Stimulated activated CD4-positive, alpha-beta T cell treated with anti-CD3 and anti-CD28 coated beads, Interleukin-15, amount 100 ng/mL, for 48 hours (primary cell): ENCODE data around the gene LACRT.
A peak's percentile ranks its signal among the peaks of the same experiment; 100 is the strongest.
"Not testable (repeated sequence)": the region's sequence is repeated elsewhere in the genome, so short reads cannot be mapped to it uniquely, and the experiment has no call there.

Source experiments
- DNase-seq, 2 donors: peaks; one replicate each; pipeline ENCODE4 v3.0.0-alpha.2; 2020; ENCODE audit warnings: low read depth in 2 of 2

The LACRT gene

DNA sequence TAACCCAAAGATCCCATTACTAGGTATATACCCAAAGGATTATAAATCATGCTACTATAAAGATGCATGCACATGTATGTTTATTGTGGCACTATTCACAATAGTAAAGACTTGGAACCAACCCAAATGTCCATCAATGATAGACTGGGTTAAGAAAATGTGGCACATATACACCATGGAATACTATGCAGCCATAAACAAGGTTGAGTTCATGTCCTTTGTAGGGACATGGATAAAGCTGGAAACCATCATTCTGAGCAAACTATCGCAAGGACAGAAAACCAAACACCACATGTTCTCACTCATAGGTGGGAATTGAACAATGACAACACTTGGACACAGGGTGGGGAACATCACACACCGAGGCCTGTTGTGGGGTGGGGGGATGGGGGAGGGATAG lies 4.4 kb upstream of the LACRT start:
- DNase-seq = not testable (repeated sequence)

DNA sequence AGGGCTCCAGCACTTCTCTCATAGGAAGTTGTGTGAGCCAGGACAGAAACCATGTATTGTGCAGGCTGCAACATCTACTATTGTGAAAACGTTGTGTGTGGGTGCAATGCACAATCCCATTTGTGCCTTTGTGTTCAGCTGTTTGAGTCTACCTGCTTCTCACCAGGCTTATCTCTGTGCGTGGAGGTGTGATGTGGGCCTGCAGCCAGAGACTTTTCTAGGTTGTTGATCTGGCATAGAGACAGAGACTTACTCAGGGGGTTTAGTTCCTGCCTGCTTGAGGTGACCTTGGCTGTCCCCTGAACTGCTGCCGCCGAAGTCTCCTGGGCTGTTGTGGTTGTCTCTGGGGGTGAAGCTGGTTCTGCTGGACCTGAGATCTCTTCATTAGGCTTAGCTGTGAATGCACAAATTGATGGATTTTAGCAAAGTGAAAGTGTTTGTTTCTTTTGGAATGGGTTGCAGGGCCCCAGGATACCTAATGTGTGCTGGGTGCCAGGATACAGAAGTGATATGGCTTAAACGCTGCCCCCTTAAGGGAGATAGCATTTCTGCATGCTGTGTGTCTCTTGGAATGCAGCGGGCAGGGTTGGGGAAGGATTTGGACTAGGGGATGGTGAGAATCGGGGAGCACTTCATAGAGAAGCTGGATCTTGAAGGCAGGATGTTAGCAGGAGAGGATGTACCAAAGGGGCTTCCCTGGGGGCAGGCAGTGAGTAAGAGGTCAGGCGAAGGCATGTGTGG lies 2.5 kb downstream of the LACRT start:
- no peak for DNase-seq

DNA sequence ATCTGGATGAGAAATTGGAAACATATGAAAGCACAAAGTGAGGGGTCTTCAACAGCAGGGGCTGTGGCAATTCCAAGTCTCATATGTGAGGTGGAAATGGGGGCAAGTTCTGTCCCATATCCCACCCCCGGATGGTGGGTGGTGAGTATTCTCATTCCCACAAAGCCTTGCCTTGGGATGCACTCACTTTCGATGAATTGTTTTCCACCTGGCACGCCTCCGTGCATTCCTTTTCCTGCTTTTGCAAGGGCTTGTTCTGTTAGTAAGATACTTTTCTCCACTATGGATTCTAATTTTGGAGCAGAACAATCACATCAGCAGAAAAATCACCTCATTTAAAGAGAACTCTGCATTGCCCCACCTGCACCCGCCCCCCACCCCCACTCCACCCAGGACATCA lies 3.1 kb downstream of the LACRT start:
- DNase-seq = no peak

DNA sequence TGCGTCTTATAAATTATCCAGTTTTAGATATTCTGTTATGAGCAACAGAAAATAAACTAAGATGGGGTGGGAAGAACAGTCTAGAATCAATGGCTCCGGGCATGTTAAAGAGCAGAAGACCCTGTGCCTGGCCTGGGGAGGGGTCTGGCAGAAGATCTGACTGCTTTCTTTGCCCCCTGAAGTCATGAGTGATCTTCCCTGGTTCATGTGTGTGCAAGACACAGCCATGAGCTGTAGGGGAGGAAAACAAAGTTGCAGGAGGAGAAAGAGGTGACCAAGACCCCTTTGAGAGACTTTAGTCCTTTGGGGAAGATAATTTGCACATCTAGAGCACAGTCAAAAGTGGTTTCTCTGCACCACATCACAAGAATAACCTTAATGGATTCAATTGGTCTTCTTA lies 4.8 kb downstream of the LACRT start:
- no peak for DNase-seq

DNA sequence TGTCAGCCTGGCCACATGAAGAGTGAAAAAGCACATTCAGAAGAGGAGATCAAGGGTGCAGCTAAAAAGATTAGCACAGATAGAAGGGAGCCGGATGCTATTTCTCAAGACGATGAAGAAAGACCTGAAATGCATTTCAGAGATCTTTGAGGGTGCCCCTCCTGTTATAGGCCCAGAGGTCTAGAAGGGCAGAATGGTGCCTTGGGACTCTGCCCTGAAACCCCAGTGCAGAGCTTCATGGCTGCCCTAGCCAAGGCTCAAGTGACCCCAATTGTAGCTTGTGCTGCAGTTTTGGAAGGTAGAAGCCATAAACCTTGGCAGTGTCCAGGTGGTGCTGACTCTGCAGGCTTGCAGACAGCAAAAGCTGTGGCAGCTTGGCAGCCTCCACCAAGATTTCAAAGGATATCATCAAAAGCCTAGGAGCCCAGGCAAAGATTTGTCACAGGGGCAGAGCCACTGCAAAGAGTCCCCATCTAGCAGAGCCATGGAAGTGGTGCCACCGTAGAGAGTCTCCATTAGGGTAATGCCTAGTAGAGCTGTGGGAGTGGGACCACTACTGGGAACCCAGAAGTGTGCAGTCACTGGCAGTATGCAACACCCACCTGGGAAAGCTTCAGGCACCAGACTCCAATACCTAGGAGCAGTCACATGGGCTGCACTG lies 6.4 kb downstream of the LACRT start:
- no peak for DNase-seq

DNA sequence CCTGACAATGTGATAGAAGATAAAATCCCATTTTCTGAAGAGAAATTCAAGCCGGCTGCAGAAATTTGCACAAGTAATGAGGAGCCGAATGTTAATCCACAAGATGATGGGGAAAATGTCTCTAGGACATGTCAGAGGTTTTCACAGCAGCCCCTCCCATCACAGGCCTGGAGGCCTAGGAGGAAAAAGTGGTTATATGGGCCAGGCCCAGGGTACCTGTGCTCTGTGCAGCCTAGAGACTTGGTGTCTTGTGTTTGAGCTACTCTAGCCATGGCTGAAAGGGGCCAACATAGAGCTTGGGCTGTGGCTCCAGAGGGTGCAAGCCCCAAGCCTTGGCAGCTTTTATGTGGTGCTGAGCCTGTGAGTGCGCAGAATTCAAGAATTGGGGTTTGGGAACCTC lies 7.4 kb downstream of the LACRT start:
- DNase-seq = no peak

DNA sequence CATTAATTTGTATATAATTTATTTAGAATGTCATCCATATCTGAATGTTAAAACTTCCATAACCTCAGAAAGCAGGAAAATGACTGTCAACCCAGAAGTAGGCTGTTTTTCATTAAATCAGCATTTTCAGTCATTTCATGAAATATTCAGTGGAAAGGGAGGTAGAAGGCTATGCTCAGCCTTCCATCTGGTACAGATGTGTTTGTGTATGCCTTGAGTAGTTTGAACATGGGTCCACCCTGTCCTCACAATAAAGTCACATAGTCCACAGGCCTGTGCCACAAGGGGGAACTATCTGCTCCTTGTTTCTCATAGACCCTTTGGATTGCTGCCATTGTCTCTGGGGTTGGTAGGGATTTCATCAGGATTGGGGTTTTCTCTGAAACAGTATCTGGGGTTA lies 9.1 kb downstream of the LACRT start:
- no peak for DNase-seq

DNA sequence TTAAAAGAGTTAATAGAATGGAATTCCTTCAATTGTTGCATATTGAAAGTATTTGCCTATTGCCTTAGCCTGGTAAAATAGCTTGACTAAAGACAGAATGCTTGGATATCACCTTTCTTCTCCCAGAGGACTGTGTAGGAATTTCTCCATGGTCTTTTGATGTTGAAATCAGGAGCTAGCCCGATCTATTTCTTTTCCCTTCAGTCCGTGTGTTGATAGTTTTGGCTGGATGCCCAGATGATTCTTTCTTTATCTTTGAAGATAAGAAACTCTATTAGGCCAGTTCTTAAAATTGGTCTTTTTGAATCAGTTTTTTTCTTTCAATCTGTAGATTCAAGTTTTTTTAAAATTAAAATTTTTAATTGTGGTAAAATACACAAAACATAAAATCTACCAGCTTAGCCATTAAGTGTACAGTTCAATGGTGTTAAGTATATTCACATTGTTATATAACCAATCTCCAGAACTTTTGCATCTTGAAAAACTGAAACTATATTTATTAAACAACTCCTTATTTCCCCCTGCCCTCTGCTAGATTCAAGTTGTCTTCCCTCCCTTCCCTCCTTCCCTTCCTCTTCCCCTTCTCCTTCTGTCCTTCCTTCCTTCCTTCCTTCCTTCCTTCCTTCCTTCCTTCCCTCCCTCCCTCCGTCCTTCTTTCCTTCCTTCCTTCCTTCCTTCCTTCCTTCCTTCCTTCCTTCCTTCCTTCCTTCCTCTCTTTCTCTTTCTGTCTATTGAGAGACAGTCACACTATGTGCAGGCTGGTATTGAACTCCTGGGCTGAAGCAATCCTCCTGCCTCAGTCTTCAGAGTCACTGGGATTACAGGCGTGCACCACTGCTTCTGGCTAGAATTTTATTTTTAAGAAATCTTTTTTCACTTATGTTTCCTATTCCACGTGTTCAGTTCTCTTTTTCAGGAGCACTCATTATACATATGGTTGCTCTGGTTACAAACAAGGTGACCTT lies 10.1 kb downstream of the LACRT start:
- DNase-seq = no peak

DNA sequence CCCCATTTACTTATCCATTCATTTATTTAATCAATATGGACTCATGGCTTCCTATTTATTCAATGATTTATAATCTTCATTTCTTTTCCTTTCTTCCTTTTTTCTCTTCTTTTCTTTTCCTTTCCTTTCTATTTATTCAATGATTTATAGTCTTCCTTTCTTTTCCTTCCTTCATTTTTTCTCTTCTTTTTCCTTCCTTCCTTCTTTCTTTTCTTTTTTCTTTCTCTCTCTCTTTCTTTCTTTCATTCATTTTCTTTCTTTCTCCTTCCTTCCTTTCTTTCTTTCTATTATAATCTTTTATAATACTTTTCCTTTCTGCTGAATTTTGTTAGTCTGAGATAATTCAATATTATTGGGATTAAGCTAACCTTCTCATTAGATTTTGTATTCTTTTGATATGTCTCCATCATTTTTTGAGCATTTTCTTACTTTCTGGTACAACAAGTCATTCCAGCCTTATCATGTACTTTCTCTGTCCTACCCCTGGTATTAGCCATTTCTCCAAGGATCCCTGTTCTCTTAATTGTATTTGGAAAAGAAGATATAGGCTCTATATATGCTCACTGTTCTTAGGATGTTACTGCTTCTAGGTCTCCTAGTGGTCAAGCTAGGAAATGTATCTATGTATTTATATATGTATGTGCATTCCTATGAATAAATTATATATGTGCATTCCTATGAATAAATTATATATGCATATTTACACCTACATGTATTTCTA lies 12.1 kb downstream of the LACRT start:
- no peak for DNase-seq

DNA sequence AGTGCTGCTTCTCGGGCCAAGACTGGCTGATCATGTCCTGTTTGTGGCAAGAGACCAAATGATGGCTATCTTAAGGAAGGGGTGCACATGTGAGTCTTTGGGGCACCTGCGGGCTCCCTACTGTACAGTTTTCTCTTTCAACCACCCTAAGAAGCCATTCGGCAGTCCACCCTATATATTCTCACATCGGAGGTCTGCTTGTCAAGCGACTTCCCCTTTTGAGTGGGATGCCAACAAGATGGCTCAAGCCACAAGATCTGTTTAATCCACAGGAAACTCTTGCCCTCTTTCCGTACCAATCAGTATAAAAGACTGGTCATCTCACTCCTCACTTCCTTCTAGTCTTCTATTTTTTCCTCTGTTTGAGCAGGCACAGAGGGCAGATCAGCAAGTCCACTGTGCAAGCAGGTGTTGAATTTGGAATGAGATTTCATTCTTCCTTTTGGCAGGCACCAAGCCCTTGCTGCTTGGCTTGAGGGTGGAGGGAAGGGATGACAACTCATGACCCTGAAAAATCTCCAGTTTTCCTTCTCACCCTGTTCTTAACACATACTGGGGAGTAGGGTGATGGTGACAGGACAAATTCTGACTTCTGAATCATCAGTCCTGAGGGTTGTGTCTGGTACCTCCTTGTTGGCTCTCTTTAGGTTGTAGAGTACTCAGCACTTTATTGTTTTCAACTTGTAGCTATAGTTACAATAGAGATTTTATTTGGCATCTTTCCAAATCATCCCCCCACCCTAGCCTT lies 17.6 kb downstream of the LACRT start:
- DNase-seq = no peak

DNA sequence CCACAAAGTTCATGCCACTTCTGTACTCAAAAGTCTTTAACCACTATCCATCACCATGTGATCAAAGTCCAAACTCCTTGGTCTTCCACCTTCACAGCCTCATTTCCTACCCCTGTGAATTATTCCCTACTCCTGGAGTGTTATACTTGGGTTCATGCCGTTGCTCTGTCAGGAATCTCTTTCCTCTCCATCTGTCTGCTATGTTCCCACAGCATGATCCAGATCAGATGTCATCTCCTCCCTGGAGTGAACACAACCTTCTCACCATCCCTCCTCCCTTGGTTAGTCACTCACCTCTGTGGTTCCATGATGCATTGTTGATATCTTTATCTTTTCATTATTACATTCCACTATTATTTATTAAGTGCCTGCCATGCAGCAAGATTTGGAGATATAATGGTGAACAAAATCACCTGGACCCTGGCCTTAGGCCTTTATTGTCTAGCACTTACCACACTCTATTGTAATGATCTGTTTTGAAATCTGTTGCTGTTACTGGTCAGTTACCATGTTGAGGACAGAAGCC lies 22.4 kb downstream of the LACRT start:
- no peak for DNase-seq

DNA sequence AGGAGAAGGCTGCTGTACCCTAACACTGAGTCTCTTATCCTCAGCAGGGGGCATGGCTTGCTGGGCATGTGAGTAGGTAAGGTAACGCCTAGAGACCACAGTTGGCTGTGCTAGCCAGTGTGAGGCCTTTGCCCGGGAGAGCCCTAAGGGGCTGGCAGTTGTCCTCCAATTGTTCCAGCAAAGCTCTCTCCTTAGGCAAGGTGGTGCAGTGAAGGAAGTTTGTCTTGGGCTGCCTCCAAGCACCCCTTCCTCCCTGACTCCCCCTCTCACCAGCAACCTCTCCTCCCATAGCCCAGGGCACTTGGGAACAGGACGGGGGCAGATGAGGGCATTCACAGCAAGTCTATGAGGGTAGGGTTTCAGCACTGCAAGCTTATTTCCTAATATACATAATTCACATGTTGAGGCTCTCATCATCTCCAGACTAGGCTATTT lies 23.0 kb downstream of the LACRT start:
- DNase-seq = no peak

DNA sequence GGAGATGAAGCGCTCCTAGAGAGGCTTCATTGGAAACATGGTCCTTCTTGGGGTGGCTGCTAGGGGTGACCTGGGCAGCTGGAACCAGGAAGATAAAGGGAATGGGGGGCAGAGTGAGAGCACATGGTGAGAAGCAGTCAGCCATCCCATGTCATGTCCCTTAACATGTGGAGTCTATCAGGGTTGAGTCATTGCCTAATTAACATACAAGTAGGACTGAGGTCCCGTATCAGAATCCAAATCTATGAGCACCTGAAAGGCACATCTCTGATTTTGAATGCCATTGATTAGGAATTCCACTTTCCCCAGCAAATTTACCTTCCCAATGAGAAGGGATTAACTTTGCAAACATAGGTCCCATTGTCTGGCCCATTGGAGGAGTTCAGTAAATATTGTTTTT lies 25.9 kb downstream of the LACRT start:
- DNase-seq = no peak

DNA sequence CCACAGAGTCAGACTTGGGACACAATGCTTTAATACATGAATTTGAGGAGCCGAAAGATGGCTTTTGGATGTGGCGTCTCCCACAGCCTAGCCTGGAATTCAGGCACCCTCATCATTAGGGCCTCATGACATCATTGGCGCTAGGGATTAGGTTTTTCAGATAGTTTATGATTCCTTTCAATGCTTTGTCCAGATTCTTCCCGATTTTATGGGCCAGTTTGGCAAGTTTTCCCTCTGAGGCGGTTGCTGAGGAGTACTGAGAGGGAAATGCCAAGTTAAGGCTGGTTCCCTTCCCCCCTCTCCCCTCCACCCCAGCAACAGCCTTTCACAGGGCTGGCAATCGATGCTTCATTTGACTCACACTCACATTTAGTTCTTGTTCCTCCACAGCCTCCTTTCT lies 26.5 kb downstream of the LACRT start:
- DNase-seq = no peak

DNA sequence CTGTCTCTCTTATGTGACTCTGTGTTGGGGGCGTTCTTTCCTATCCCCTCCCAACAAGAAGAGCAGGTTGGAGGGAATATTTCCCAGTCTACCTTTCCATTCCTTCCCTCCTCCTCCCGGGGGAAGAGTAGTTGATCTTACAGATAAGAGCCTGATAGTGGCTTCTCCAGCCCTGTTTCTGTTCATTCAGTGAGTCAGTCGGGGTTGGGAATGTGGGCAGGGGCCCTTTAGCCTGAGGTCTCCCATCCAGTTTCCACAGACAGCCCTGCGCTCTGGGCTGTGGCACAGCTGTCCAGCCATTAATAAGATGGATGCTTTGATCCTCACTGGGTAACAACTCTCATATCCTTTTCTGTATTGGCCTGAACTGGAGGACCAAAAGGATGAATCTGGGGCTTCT lies 28.1 kb downstream of the LACRT start:
- DNase-seq = no peak

DNA sequence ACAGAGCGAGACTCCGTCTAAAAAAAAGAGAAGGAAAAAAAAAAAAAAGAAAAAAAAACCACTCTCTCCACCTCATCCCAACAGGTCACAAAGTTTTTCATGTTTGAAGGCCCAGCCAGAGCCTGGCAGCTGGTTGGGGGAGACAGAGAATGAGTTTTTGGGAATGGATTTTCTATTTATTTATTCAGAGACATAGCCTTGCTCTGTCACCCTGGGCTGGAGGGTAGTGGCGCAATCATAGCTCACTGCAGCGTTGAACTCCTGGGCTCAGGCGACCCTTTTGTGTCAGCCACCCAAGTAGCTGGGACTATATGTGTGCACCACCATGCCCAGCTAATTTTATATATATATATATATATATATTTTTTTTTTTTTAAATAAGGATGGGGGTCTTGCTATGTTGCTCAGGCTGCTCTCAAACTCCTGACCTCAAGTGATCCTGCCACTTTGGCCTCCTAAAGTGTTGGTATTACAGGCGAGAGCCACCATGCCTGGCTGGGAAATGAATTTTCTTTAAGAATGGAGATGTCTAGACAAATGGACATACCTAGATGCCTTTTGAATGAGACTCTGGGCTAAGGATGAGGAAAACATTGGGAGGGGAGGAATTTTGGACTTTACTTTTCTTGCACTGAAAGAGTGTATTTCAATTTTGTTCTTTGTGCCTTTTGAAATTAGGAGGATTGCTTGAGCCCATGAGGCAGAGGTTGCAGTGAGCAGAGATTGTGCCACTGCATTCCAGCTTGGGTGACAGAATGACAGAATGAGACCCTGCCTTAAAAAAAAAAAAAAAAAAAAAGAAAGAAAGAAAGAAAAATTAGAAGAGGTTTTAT lies 29.3 kb downstream of the LACRT start:
- DNase-seq = no peak

DNA sequence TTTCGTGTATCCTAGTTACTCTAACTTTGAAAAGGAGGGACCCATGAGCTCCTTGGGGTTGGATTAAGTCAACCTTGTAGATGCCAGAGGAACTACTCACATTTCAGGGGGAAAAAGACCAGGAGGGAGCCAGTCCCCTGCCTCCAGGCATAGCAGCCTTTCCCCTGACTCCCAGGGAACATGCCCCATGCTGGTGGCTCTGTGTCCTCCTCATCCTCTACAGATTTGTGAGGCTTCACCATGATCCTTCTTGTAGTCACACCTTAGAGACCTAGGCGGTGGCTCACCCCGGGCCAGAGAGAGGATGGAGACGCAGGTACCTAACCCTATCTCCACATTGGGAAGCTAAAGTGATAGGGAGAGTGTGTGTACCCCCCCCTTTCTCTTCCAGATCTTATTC lies 30.3 kb downstream of the LACRT start:
- DNase-seq = no peak

DNA sequence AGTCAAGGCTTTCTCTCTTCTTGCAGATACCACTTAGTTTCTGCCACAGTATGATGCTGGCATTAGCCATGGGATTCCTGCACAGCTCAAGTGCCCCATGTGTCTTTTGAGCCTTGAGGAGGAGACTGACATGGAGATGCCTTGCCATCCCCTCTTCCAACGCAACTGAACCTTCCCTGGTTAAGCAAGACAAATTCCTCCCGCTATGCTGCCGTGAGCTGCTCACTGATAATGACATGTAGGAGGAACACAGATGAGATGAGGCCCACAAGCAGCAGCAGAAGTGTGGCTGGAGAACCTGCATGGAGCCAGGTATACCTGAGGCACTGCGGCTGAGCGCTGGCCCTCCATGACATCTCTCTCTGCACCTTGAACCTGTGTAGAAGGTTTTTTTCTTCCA lies 30.8 kb downstream of the LACRT start:
- no peak for DNase-seq

DNA sequence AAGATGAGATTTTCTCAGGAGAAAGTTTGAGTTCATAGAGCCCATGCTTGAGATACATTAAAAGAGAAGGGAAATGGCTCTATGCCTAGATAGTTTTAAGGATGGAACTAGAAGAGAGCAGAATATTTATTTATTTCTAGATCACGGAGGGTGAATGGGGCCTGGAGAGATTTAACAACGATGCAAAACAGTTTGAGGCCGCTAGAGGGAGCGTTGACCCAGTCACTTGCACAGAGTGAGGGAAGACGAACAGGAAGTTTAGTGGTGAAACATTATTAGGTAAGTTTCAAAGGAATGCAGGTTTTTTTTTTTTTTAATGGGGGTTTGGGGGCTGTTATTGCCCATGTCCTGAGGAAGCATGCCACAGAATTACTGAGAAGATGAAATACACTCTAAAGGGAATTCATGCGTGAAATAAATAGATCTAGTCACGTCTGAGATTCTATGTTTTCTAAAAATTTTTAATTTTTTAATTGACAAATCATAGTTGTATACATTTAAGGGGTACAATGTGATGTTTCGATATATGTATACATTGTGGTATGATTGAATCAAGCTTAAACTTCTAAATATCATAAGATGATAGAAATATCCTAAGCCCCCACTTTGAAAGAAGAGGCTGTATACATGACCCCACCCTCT lies 31.4 kb downstream of the LACRT start:
- DNase-seq = peak; percentile 45 to 54
